ENCODE measurements around the gene SLC25A24. TPM values are rescaled to one million over a fixed set of nuclear protein-coding genes. Genes with fewer than 3 reads are reported as not detected.

Gene SLC25A24
- total RNA-seq, 2 experiments from 2014 or later, result 25.7 to 26.5 TPM

DNA sequence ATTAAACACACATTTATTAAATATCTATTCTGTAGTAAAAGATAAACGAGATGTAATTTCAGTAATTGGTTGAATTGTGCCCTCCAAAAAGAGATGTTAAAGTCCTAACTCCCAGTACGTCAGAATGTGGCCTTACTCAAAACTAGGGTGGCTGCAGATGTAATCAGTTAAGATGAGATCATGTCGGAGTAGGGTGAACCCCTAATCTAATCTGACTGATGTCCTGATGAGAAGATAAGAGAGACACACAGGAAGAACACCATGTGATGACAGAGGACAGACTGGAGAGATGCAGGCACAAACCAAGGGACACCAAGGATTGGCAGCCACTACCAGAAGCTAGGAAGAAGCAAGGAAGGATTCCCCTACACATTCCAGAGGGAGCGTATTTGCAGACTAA, 104.1 kb downstream of the SLC25A24 start:
- Mint-ChIP-seq H3K9me3 (peaks cover 1% of the 10 kb centered on the region), H3K27ac (no peak overlapping the region), H3K36me3 (peaks cover 4% of the 10 kb centered on the region), H3K4me3 (no peak overlapping the region), H3K27me3 (no peaks in the 10 kb centered on the region), H3K4me1 (peaks cover 12% of the 10 kb centered on the region)
- POLR2A ChIA-PET, result no interaction called here
- DNase-seq, result no peak
- no peak for ATAC-seq (ENCODE audit: low read depth)

DNA sequence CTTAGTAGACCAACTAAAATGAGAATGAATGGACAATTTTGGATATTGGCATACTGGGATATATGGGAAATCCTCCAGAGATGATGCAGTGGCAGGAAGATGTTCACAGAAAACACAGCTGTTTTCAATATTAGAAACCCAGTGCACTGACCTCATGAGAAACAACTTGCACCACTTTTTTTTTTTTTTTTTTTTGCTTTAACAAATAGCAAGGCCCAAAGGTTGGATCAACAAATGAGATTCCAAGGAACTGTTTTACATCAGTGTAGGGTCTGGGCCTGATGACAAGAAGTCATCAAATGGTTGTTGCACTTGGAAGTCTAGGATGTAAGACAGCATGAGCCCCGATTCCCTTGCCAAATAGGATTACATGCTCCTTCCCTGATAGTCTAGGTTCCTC, 110.7 kb downstream of the SLC25A24 start:
- H3K36me3 Mint-ChIP-seq, result peaks cover 5% of the 10 kb centered on the region
- peaks cover 2% of the 10 kb centered on the region for H3K4me1 Mint-ChIP-seq
- POLR2A ChIA-PET, result no interaction called here
- ATAC-seq (ENCODE audit: low read depth) (no peak), DNase-seq (no peak)
- H3K9me3 Mint-ChIP-seq, result peaks cover 1% of the 10 kb centered on the region
- H3K27ac Mint-ChIP-seq, result no peak overlapping the region
- no peaks in the 10 kb centered on the region for H3K27me3 Mint-ChIP-seq
- no peak overlapping the region for H3K4me3 Mint-ChIP-seq

DNA sequence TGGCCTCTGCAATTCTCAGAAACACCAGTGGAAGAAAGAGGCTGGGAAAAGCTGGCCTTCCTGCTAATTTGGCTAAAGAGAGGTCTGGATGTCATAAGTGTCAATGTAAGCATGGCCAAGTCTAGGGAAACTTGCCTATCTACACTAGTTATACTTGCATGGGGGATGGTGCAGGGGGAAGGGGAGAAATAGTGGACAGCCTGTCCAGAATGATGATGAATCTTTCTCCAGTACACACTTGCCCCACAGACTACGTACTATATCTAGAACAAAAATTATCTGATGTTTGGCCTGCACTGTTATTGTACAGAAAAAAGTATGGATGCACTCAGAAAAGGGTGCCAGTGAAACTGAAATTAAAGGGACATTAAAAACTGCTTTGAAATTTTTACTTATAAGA, 114.5 kb downstream of the SLC25A24 start:
- peaks cover 5% of the 10 kb centered on the region for H3K36me3 Mint-ChIP-seq
- no peak overlapping the region for H3K4me3 Mint-ChIP-seq
- H3K4me1 Mint-ChIP-seq, result peaks cover 27% of the 10 kb centered on the region
- H3K9me3 Mint-ChIP-seq, result peaks cover 1% of the 10 kb centered on the region
- DNase-seq (no peak), ATAC-seq (ENCODE audit: low read depth) (no peak)
- POLR2A ChIA-PET, result no interaction called here
- H3K27ac Mint-ChIP-seq, result no peak overlapping the region
- no peaks in the 10 kb centered on the region for H3K27me3 Mint-ChIP-seq

- ATAC-seq (ENCODE audit: low read depth), result no peak
- DNase-seq, result no peak
- POLR2A ChIA-PET, result no interaction called here
- peaks cover 5% of the 10 kb centered on the region for H3K36me3 Mint-ChIP-seq
- no peak overlapping the region for H3K4me3 Mint-ChIP-seq
- peaks cover 1% of the 10 kb centered on the region for H3K9me3 Mint-ChIP-seq
- peaks cover 32% of the 10 kb centered on the region for H3K4me1 Mint-ChIP-seq
- no peaks in the 10 kb centered on the region for H3K27me3 Mint-ChIP-seq
- no peak overlapping the region for H3K27ac Mint-ChIP-seq
Measured at GRCh38 chr1:108084866-108085477, 115.2 kb downstream of the SLC25A24 start.

Other genes with a start within 250 kb of the SLC25A24 start
- 1 to 10 TPM; 6.9 to 7.8 TPM for gene VAV3, start 235.2 kb downstream of the SLC25A24 start, total RNA-seq
- gene NBPF4, start 43.7 kb upstream of the SLC25A24 start, total RNA-seq, result under 1 TPM; 0.11 to 0.20 TPM
- not detected for gene NBPF6, start 250.0 kb upstream of the SLC25A24 start, total RNA-seq